Measurements from ENCODE around the gene BNIP3.
"Not testable (repeated sequence)": the region's sequence is repeated elsewhere in the genome, so short reads cannot be mapped to it uniquely, and the experiment has no call there.

The BNIP3 gene

DNA sequence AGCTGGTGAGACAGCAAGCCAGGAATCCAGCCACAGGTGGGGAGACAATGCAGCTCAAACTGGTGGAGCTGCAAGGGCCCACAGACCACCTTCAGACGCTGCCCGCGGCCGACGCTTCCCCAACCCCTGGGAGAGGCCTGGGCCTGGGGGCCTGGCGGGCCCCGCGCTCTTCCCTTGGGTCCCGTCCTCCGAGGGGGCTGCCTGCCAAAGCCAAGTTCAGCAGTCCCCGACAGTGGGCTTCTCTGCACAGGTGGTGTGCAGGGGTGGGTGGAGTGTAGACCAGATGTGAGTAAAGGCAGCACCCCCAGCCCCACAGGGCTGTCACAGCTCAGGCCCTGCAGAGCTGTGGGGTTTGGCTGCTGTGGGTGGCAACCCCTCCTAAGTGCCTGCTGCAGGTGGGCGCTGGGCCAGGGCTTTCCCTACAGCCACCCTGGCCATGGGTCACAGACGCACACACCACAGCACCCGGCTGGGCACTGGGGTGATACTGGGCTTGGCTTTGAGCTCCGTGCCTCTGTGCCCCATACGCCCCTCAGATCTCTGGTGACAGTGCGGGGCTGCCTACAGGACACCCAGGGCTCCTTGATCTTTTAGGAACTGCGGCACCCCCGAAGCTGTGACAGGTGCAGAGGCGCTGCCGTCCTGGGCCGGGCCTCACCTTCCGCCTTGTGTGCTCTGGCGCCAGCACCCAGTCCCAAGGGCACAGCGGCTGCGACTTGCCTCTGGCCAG is 20.5 kb downstream of the BNIP3 start:
- Mint-ChIP-seq H3K4me1 (ENCODE audit: low read depth) (peaks cover 19% of the 10 kb centered on the region), H3K27ac (no peak overlapping the region), H3K4me3 (no peak overlapping the region), H3K36me3 (ENCODE audit: low read depth) (peaks cover 34% of the 10 kb centered on the region), H3K27me3 (no peaks in the 10 kb centered on the region), H3K9me3 (no peaks in the 10 kb centered on the region)

DNA sequence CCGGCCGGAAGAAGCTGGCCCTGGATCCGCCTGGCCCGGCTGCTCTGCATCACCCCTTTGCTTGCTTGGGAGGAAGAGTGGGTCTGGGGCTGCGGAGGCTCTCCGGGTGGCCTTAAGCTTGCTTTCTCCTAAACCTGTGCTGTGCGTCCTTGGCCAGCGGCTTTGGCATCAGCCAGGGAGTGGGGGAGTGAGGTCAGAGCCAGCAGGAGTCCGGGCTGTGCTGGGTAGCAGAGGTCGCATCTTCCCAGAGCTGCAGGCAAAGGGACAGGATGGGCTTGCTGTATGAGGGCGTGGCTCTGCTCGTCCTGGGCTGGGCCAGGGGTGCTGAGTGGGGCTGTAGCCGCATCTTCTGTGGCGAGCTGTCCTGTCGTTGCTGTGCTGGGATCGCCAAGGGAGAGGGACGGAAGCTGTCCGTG is 21.1 kb downstream of the BNIP3 start:
- Mint-ChIP-seq H3K9me3 (no peaks in the 10 kb centered on the region), H3K27ac (no peak overlapping the region), H3K4me3 (no peak overlapping the region), H3K27me3 (no peaks in the 10 kb centered on the region), H3K36me3 (ENCODE audit: low read depth) (peaks cover 34% of the 10 kb centered on the region), H3K4me1 (ENCODE audit: low read depth) (peaks cover 17% of the 10 kb centered on the region)

DNA sequence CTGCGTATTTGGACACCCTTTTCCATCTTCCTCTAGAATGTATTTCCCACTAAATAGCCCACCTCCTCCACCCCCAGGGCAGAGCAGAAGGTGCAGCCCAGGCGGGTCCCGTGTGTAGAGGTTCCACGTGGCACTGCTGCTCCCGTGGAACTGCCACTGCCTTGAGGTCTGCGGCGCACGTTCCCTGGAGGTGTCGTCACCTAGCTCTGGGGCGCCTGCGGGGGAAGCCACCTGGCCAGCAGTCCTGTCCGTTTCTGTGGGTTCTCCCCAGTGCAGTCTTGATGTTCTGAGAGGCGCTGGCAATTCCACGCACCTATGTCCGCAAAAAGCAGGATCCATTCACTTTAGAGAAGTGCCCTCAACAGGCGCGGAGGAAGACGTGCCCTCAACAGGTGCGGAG is 21.9 kb downstream of the BNIP3 start:
- Mint-ChIP-seq H3K27me3 (no peaks in the 10 kb centered on the region), H3K36me3 (ENCODE audit: low read depth) (peaks cover 40% of the 10 kb centered on the region), H3K27ac (no peak overlapping the region), H3K4me1 (ENCODE audit: low read depth) (peaks cover 10% of the 10 kb centered on the region), H3K4me3 (no peak overlapping the region), H3K9me3 (no peaks in the 10 kb centered on the region)

DNA sequence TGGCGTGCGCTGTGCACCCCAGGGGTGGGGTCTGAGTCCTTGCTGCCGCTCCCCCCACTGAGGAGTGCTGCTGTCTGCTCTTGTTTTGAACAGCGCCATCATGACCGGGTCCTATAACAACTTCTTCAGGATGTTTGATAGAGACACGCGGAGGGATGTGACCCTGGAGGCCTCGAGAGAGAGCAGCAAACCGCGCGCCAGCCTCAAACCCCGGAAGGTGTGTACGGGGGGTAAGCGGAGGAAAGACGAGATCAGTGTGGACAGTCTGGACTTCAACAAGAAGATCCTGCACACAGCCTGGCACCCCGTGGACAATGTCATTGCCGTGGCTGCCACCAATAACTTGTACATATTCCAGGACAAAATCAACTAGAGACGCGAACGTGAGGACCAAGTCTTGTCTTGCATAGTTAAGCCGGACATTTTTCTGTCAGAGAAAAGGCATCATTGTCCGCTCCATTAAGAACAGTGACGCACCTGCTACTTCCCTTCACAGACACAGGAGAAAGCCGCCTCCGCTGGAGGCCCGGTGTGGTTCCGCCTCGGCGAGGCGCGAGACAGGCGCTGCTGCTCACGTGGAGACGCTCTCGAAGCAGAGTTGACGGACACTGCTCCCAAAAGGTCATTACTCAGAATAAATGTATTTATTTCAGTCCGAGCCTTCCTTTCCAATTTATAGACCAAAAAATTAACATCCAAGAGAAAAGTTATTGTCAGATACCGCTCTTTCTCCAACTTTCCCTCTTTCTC is 26.0 kb downstream of the BNIP3 start:
- no peaks in the 10 kb centered on the region for H3K27me3 Mint-ChIP-seq
- H3K4me3 Mint-ChIP-seq: no peak overlapping the region
- H3K36me3 Mint-ChIP-seq (ENCODE audit: low read depth): peaks cover 50% of the 10 kb centered on the region
- H3K9me3 Mint-ChIP-seq: no peaks in the 10 kb centered on the region
- H3K4me1 Mint-ChIP-seq (ENCODE audit: low read depth): no peaks in the 10 kb centered on the region
- H3K27ac Mint-ChIP-seq: no peak overlapping the region

DNA sequence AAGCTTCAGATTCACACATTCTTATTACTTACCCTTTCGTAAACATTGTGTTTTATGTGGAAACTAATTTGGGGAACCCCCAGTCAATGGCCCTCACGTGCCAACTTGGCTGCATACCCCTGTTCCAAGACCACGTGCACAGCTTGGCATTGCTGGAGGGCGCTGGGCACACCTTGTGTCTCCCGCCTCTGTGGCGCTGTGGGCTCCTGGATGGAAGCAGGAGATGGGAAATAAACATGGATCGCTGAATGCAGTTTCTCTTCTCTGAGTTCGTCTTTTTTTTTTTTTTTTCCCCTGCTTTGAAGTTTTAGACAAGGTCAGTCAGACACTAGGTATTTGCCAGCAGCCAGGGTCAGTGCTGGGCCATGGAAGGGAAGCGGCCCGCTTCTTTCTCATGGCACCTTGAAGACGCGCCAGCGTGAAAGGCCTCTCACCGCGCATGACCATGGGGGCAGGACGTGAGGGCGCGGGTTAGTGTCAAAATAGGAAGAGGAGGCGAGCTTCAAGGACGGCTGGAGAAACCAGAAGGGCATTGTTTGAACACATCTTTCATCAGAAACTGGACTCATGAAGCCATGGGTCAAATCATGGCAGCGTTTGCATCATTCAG is 27.3 kb downstream of the BNIP3 start:
- no peaks in the 10 kb centered on the region for H3K9me3 Mint-ChIP-seq
- H3K27me3 Mint-ChIP-seq: no peaks in the 10 kb centered on the region
- no peak overlapping the region for H3K4me3 Mint-ChIP-seq
- no peaks in the 10 kb centered on the region for H3K4me1 Mint-ChIP-seq (ENCODE audit: low read depth)
- peaks cover 58% of the 10 kb centered on the region for H3K36me3 Mint-ChIP-seq (ENCODE audit: low read depth)
- no peak overlapping the region for H3K27ac Mint-ChIP-seq

DNA sequence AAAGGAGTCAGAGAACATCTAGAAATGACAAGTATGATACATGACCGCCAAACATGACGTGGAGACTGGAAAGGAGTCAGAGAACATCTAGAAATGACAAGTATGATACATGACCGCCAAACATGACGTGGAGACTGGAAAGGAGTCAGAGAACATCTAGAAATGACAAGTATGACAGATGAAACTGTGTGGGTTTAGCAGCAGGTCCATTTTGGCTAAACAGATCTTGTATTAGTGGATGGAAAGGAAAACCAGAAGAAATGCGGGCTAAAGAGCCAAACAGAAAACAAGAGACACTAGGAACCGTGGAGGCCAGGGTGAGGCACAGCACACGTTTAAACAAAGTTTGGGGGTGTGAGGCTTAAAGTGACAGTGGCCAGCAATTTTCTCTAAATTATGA is 31.8 kb downstream of the BNIP3 start:
- not testable (repeated sequence) for H3K27ac Mint-ChIP-seq; H3K4me3 Mint-ChIP-seq; H3K4me1 Mint-ChIP-seq (ENCODE audit: low read depth); H3K9me3 Mint-ChIP-seq; H3K27me3 Mint-ChIP-seq
- peaks cover 65% of the 10 kb centered on the region for H3K36me3 Mint-ChIP-seq (ENCODE audit: low read depth)

DNA sequence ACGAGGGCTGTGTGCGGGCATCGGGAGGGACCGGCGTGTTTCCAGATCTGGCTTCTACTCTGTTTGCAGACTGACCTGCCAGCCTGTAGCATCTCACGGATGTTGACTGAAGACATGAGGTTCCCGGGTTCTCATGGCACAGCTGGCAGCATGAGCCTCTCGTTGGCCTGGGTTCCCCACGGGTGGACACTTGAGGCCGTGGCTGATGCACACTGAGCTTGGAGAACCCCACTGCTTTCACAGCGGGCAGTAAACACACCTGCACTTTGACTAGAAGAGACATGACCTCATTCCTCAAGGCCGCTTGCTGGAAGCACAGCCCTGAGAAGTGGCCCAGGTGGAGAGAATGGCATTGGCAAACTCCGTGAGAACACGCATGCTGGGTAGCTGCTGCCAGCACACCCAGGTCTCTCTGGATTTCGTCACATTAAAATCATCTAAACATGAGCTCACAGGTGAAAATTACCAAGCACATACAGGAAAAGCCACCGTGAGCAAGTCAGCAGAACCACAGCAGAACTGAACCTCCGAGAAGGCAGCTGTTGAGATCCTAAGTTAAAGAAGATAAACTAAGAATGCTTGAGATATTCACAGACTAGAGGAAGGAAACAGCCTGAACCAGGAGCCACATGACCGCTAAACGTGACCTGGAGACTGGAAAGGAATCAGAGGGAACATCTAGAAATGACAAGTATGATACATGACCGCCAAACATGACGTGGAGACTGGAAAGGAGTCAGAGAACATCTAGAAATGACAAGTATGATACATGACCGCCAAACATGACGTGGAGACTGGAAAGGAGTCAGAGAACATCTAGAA is 32.5 kb downstream of the BNIP3 start:
- no peaks in the 10 kb centered on the region for H3K4me1 Mint-ChIP-seq (ENCODE audit: low read depth)
- no peaks in the 10 kb centered on the region for H3K27me3 Mint-ChIP-seq
- no peaks in the 10 kb centered on the region for H3K9me3 Mint-ChIP-seq
- peaks cover 63% of the 10 kb centered on the region for H3K36me3 Mint-ChIP-seq (ENCODE audit: low read depth)
- no peak overlapping the region for H3K27ac Mint-ChIP-seq
- H3K4me3 Mint-ChIP-seq: no peak overlapping the region

DNA sequence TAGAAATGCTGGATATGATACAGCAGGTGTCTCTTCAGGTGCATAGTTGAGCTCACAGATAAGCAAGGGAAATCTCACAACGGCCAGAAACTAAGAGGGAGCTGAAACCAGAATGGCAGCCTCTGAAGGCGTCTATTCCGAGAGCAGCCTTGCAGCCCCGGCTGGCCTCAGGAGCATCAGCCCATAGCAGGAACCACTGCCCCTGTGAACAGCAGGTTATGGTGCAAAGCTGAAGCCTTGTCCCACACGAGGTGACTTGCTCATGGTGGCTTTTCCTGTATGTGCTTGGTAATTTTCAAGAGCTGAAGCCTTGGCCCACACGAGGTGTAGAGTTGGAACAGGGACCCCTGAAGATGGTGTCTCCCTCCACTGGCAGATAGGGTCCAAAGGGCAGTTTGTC is 33.2 kb downstream of the BNIP3 start:
- Mint-ChIP-seq H3K9me3 (no peaks in the 10 kb centered on the region), H3K27ac (no peak overlapping the region), H3K4me1 (ENCODE audit: low read depth) (no peaks in the 10 kb centered on the region), H3K27me3 (no peaks in the 10 kb centered on the region), H3K36me3 (ENCODE audit: low read depth) (peaks cover 64% of the 10 kb centered on the region), H3K4me3 (no peak overlapping the region)

DNA sequence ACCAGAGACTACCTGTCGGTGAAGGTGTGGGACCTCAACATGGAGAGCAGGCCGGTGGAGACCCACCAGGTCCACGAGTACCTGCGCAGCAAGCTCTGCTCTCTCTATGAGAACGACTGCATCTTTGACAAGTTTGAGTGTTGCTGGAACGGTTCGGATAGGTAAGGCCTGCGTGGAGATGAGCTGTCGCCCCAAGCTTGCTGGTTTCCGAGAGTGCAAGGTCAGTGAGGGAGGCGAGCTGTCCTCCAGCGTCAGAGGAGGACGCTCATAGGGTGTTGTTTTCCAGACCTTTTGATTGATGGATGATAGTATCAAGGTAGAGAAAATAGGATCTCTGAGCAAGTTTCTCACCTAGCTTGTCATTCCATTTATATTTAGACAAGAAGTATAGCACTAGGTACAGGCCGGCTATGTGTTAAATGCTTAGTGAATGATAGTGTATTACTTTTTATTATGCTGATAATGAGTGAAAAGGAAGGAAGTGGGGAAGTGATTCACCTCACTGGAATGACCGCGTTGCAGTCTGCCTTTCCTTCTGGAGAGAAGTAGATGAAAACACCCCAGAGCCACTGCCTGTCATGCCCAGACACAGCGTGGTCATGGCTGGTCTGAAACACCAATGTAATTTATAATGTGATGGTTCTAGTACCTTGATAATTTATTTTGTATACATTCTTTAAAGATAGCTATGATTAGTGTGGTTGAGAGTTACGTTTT is 33.9 kb downstream of the BNIP3 start:
- H3K27me3 Mint-ChIP-seq: no peaks in the 10 kb centered on the region
- H3K9me3 Mint-ChIP-seq: no peaks in the 10 kb centered on the region
- no peak overlapping the region for H3K27ac Mint-ChIP-seq
- no peak overlapping the region for H3K4me3 Mint-ChIP-seq
- H3K4me1 Mint-ChIP-seq (ENCODE audit: low read depth): no peaks in the 10 kb centered on the region
- peaks cover 68% of the 10 kb centered on the region for H3K36me3 Mint-ChIP-seq (ENCODE audit: low read depth)

DNA sequence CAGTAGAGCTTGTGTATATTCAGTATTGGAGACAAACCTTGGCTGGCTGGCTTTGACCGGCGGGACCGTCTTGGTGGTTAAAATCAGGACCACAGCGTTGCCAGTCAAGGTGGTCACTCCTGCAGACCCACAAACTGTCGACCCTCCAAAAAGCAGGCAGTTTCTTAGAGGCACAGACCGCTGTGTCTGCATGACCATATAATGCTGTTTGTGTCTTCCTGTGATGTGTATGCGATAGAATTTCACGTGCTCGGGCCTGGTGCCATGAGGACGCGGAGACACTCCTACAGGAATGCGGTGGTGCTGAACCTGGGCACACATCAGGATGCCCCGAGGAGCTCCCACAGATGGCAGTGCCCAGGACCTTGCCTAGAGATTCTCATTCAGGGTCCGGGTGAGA is 34.8 kb downstream of the BNIP3 start:
- H3K27ac Mint-ChIP-seq: peak overlapping the region; percentile 15
- no peaks in the 10 kb centered on the region for H3K27me3 Mint-ChIP-seq
- no peak overlapping the region for H3K4me3 Mint-ChIP-seq
- no peaks in the 10 kb centered on the region for H3K9me3 Mint-ChIP-seq
- H3K4me1 Mint-ChIP-seq (ENCODE audit: low read depth): no peaks in the 10 kb centered on the region
- peaks cover 72% of the 10 kb centered on the region for H3K36me3 Mint-ChIP-seq (ENCODE audit: low read depth)

DNA sequence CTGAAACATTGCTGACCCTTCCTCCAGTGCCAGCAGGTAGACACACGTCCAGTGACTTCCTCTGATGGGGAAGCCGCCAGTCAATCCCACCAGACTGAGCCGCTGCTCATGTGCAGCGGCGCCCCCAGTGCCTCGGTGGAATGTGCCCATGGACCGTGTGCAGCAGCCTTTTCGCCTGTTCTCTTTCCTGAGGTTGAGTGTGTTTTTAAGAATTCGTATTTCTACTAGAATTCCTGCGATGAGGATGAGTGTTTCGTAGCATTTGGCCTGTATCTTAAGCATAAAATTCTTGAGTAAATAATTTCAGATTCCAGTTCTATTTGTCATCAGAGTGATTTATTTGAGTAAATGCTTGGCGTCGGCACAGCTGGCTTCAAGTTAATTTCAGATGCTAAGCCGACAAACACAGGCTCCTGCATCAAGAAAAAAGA is 35.4 kb downstream of the BNIP3 start:
- Mint-ChIP-seq H3K4me3 (no peak overlapping the region), H3K4me1 (ENCODE audit: low read depth) (no peaks in the 10 kb centered on the region), H3K9me3 (no peaks in the 10 kb centered on the region), H3K27me3 (no peaks in the 10 kb centered on the region), H3K36me3 (ENCODE audit: low read depth) (peaks cover 74% of the 10 kb centered on the region), H3K27ac (no peak overlapping the region)

DNA sequence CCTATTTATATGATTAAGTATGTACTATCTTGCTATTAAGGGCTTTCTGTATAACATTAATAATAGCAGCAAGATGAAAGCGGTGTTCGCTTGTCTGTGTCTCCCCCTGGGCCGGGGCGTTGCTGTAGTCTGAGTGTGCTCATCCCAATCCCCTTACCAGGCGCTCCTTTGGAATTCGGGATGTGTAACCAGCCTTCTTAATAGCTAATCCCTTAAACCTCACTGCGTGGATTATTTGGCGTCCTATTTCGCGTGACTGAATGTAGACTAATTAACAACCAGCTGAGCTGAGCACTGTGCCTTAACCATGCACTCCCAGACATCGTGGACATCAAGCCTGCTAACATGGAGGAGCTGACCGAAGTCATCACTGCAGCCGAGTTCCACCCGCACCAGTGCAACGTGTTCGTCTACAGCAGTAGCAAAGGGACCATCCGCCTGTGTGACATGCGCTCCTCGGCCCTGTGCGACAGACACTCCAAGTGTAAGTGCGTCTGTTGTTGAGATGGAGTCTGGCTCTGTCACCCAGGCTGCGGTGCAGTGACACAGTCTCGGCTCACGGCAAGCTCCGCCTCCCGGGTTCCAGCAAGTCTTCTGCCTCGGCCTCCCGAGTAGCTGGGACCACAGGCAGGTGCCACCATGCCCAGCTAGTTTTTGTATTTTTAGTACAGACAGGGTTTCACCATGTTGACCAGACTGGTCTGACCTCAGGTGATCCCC is 36.6 kb downstream of the BNIP3 start:
- Mint-ChIP-seq H3K4me3 (no peak overlapping the region), H3K27me3 (no peaks in the 10 kb centered on the region), H3K9me3 (no peaks in the 10 kb centered on the region), H3K4me1 (ENCODE audit: low read depth) (no peaks in the 10 kb centered on the region), H3K36me3 (ENCODE audit: low read depth) (peaks cover 76% of the 10 kb centered on the region), H3K27ac (no peak overlapping the region)

DNA sequence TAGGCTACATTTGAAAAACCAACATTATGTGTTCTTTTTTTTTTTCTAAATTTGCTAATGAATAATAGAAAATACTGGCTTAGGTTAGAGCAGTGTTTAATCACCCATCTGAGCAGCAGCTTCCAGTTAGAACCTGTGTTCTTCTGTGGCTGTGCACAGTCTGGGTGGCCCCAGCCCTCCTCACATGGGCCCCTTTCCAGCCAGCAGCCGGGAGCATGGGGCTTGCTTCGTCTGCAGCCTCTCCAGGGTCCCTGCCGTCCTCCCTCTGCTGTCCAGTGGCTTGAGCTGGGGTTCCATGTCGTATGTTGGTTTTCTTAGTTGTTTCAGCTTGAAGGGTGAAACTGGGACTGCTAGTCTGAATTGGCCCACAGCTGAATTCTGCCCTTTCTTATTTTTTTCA is 37.3 kb downstream of the BNIP3 start:
- Mint-ChIP-seq H3K36me3 (ENCODE audit: low read depth) (peaks cover 79% of the 10 kb centered on the region), H3K27ac (no peak overlapping the region), H3K9me3 (no peaks in the 10 kb centered on the region), H3K4me3 (no peak overlapping the region), H3K27me3 (no peaks in the 10 kb centered on the region), H3K4me1 (ENCODE audit: low read depth) (no peaks in the 10 kb centered on the region)

All from stimulated activated naive CD8-positive, alpha-beta T cell treated with anti-CD3 and anti-CD28 coated beads, Interleukin-15, Interleukin-2, amounts not matched to agents 100 ng/mL and 50 ng/mL, for 24 hours (primary cell).